SU-DHL-6 (cell line): Measurements from ENCODE around the gene TMEM168.

Source experiments
- H2AFZ ChIP-seq: fragments of 200-600 bp; sonication (generic); 2 replicates; pipeline ENCODE4 v1.6.1; 2014; ENCODE audit warnings: low read depth, mild to moderate bottlenecking, moderate library complexity, mixed read lengths, antibody characterized with exemption, low read length; ENCODE audit not compliant: severe bottlenecking
- H3F3A ChIP-seq: fragments of 200-600 bp; shearing (Covaris generic); 2 replicates; pipeline ENCODE4 v1.6.0; 2016; ENCODE audit warnings: antibody characterized with exemption, mild to moderate bottlenecking; ENCODE audit not compliant: insufficient read depth
- H3K27ac ChIP-seq: fragments of 200-600 bp; sonication (generic); 2 replicates; pipeline ENCODE4 v1.5.1; 2016; ENCODE audit warnings: low read depth, mild to moderate bottlenecking, low read length, moderate library complexity, mixed read lengths
- H3K27me3 ChIP-seq: fragments of 200-600 bp; sonication (generic), shearing (Covaris generic); 2 replicates; pipeline ENCODE4 v1.6.0; 2014; ENCODE audit warnings: mild to moderate bottlenecking, low read length
- H3K36me3 ChIP-seq: fragments of 200-600 bp; sonication (generic); 2 replicates; pipeline ENCODE4 v1.6.1; 2014; ENCODE audit warnings: mild to moderate bottlenecking, low read length, mixed read lengths
- H3K4me2 ChIP-seq: fragments of 300-600, 200-600 bp; shearing (Covaris generic), sonication (generic); 2 replicates; pipeline ENCODE4 v1.6.0; 2014; ENCODE audit warnings: low read length, low read depth, mild to moderate bottlenecking; ENCODE audit not compliant: poor library complexity, severe bottlenecking
- H3K4me3 ChIP-seq: fragments of 200-600 bp; sonication (generic); 2 replicates; pipeline ENCODE4 v1.5.1; 2014; ENCODE audit warnings: antibody characterized with exemption, low read length, mild to moderate bottlenecking, mixed read lengths; ENCODE audit not compliant: insufficient read depth, poor library complexity, severe bottlenecking
- H3K79me2 ChIP-seq: fragments of 200-600 bp; sonication (generic); 2 replicates; pipeline ENCODE4 v1.6.1; 2014; ENCODE audit warnings: mild to moderate bottlenecking, low read length, moderate library complexity; ENCODE audit not compliant: insufficient read depth
- H3K9ac ChIP-seq: fragments of 200-600 bp; sonication (generic); 2 replicates; pipeline ENCODE4 v1.7.0; 2014; ENCODE audit warnings: mild to moderate bottlenecking, low read length
- H3K9me2 ChIP-seq: fragments of 200-600 bp; sonication (generic); replicated peaks from 2 replicates; pipeline ENCODE4 v1.6.1; 2014; ENCODE audit warnings: low read length; ENCODE audit not compliant: insufficient read depth
- H3K9me3 ChIP-seq: fragments of 200-600 bp; sonication (generic); 2 replicates; pipeline ENCODE4 v1.6.1; 2014; ENCODE audit warnings: low read length, mixed read lengths; ENCODE audit not compliant: insufficient read depth
- H4K20me1 ChIP-seq: fragments of 200-600 bp; sonication (generic); 2 replicates; pipeline ENCODE4 v1.6.1; 2014; ENCODE audit warnings: low read depth, mild to moderate bottlenecking, antibody characterized with exemption, low read length, moderate library complexity, mixed read lengths
- CTCF ChIP-seq: fragments of 200-600 bp; sonication (generic); IDR thresholded peaks from one replicate; pipeline ENCODE4 v1.5.1; 2017; ENCODE audit warnings: antibody characterized with exemption, mild to moderate bottlenecking, low read length, moderate library complexity; ENCODE audit not compliant: insufficient read depth, poor library complexity, severe bottlenecking
- EZH2phosphoT487 ChIP-seq: fragments of 200-600 bp; sonication (generic), shearing (Covaris generic); conservative IDR thresholded peaks from 2 replicates; pipeline ENCODE4 v1.6.1; 2018; ENCODE audit warnings: mild to moderate bottlenecking, antibody characterized with exemption, low read length, moderate library complexity, mixed read lengths

The TMEM168 gene

GRCh38 chr7:112763298-112763697 lies 26.9 kb downstream of the TMEM168 start:
- no peaks in the 10 kb centered on the region; the same call in 1 of the 2 replicates for H3F3A ChIP-seq
- TF ChIP-seq EZH2phosphoT487 (no peak), CTCF (no peak)
- no peaks in the 10 kb centered on the region for H3K9me2 ChIP-seq
- no peaks in the 10 kb centered on the region for H3K9me3 ChIP-seq
- H3K27me3 ChIP-seq = no peaks in the 10 kb centered on the region
- H3K9ac ChIP-seq = no peak overlapping the region
- no peaks in the 10 kb centered on the region for H3K36me3 ChIP-seq
- no peak overlapping the region for H3K27ac ChIP-seq
- no peak overlapping the region for H2AFZ ChIP-seq
- no peaks in the 10 kb centered on the region for H4K20me1 ChIP-seq
- H3K79me2 ChIP-seq = no peaks in the 10 kb centered on the region
- no peak overlapping the region for H3K4me3 ChIP-seq
- no peak overlapping the region for H3K4me2 ChIP-seq

- no peaks in the 10 kb centered on the region for H3K27me3 ChIP-seq
- no peak overlapping the region for H3K4me2 ChIP-seq
- H3K36me3 ChIP-seq = no peaks in the 10 kb centered on the region
- H3K9me3 ChIP-seq = no peaks in the 10 kb centered on the region
- H2AFZ ChIP-seq = no peak overlapping the region
- no peak overlapping the region for H3K27ac ChIP-seq
- no peak overlapping the region for H3K4me3 ChIP-seq
- no peak overlapping the region for H3K9ac ChIP-seq
- H4K20me1 ChIP-seq = no peaks in the 10 kb centered on the region
- no peaks in the 10 kb centered on the region for H3K9me2 ChIP-seq
- TF ChIP-seq EZH2phosphoT487 = no peak
- TF ChIP-seq CTCF = no peak
- no peaks in the 10 kb centered on the region; the same call in 1 of the 2 replicates for H3F3A ChIP-seq
- H3K79me2 ChIP-seq = no peaks in the 10 kb centered on the region
Measured at GRCh38 chr7:112759905-112760304, 30.3 kb downstream of the TMEM168 start.

DNA sequence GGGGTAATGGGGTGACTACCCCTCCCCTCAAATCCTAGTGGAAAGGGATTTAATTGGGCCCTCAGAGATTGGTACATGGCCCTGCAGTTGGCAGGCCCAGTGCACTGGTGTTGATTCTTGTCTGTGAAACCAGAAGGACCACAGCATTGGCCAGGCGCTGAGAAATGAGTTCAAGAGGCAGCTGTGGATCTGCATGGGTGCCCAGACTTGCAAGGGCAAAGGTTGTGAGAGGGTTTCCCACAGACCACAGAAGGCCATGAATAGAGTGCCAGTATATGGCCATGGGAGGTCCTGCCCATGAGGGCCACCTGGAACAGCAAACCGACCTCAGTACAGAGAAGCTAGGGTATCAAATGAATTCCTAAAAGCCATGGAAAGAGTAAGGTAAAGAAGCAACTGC lies 32.9 kb downstream of the TMEM168 start:
- H3K9me3 ChIP-seq = no peaks in the 10 kb centered on the region
- no peak overlapping the region for H2AFZ ChIP-seq
- TF ChIP-seq CTCF (no peak), EZH2phosphoT487 (no peak)

GRCh38 chr7:112753298-112753697 lies 36.9 kb downstream of the TMEM168 start:
- Histone ChIP-seq H3K4me3 (no peak overlapping the region), H3F3A (no peaks in the 10 kb centered on the region), H2AFZ (no peak overlapping the region), H3K27ac (no peak overlapping the region), H3K9ac (no peak overlapping the region), H3K36me3 (no peaks in the 10 kb centered on the region), H3K9me3 (no peaks in the 10 kb centered on the region), H3K27me3 (no peaks in the 10 kb centered on the region), H3K79me2 (no peaks in the 10 kb centered on the region), H4K20me1 (no peaks in the 10 kb centered on the region), H3K9me2 (no peaks in the 10 kb centered on the region), H3K4me2 (no peak overlapping the region)
- no peak for TF ChIP-seq EZH2phosphoT487

More for the DNA sequence above, 32.9 kb downstream of the TMEM168 start:
- Histone ChIP-seq H3F3A (no peaks in the 10 kb centered on the region), H3K27ac (no peak overlapping the region), H3K36me3 (no peaks in the 10 kb centered on the region), H3K4me2 (no peak overlapping the region), H3K27me3 (no peaks in the 10 kb centered on the region), H3K4me3 (no peak overlapping the region), H3K9me2 (no peaks in the 10 kb centered on the region), H3K9ac (no peak overlapping the region), H4K20me1 (no peaks in the 10 kb centered on the region), H3K79me2 (no peaks in the 10 kb centered on the region)
